Ishikawa (cell line): ENCODE results near the gene TMEM37.

Experiments used
- CEBPB ChIP-seq: IDR thresholded peaks from 2 replicates; pipeline ENCODE4 v1.6.1; 2012
- CREB1 ChIP-seq: IDR thresholded peaks from 2 replicates; pipeline ENCODE4 v1.6.1; 2012; ENCODE audit warnings: low read depth
- EGR1 ChIP-seq: IDR thresholded peaks from 2 replicates; pipeline ENCODE4 v1.6.1; 2012
- EP300 ChIP-seq: IDR thresholded peaks from 2 replicates; pipeline ENCODE4 v1.6.1; 2012; ENCODE audit warnings: borderline replicate concordance
- FOXM1 ChIP-seq: IDR thresholded peaks from 2 replicates; pipeline ENCODE4 v1.6.1; 2012; ENCODE audit warnings: low read depth, borderline replicate concordance
- MAX ChIP-seq: IDR thresholded peaks from 2 replicates; pipeline ENCODE4 v1.6.1; 2012
- NFIC ChIP-seq: IDR thresholded peaks from 2 replicates; pipeline ENCODE4 v1.6.1; 2012
- RAD21 ChIP-seq: IDR thresholded peaks from 2 replicates; pipeline ENCODE4 v1.6.1; 2012; ENCODE audit warnings: low read depth
- REST ChIP-seq: IDR thresholded peaks from 2 replicates; pipeline ENCODE4 v1.6.1; 2012; ENCODE audit warnings: low read depth, mild to moderate bottlenecking
- TAF1 ChIP-seq: IDR thresholded peaks from 2 replicates; pipeline ENCODE4 v1.6.1; 2012; ENCODE audit warnings: low read depth, mild to moderate bottlenecking
- TCF12 ChIP-seq: IDR thresholded peaks from 2 replicates; pipeline ENCODE4 v1.6.1; 2012; ENCODE audit warnings: low read depth
- TEAD4 ChIP-seq: IDR thresholded peaks from 2 replicates; pipeline ENCODE4 v1.6.1; 2012
- USF1 ChIP-seq: IDR thresholded peaks from 2 replicates; pipeline ENCODE4 v1.6.1; 2012
- YY1 ChIP-seq: IDR thresholded peaks from 2 replicates; pipeline ENCODE4 v1.6.1; 2012; ENCODE audit warnings: low read depth
- ZBTB7A ChIP-seq: IDR thresholded peaks from 2 replicates; pipeline ENCODE4 v1.6.1; 2012; ENCODE audit warnings: low read depth

Gene TMEM37

DNA sequence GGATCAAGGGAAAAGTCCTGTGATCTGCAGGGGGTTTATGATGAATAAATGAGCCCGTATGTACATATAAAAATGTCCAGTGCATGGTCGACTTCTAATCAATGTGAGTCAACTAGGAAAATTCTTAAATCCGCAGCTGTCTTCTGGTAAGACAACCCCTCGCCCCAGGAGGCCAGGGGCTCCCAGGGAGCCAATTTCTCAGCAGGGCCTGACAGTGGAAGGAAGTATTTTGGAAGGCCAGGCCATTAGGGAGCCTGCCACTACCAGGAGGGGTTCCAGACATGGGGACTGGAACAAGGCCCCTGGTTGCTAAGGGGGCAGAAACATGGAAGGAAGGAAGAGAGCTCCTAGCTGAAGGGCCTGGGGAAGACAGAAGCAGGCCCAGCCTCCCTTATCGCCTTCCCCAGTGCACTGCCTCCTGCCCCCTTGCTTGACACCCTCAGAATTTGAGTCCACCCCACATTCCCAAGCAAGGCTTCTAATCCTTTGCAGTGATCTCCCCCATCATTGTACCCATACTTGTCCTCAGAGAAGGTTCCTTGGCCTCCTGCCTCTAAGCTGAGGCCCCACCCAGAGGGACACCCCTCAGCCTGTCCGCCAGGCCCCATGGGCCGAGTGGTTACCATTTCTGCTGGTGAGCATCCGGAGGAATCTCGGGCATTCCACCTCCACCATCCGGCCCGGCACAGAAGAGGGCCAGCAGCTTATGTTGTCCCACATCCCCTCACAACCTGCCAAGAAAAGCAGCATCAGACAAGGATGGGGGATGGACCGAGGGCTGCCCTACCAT lies 46.7 kb downstream of the TMEM37 start:
- TF ChIP-seq EP300 (no peak), EGR1 (no peak), CEBPB (no peak), ZBTB7A (no peak), NFIC (no peak), TEAD4 (no peak), USF1 (no peak), TAF1 (no peak)

GRCh38 chr2:119478978-119479295 lies 47.3 kb downstream of the TMEM37 start:
- TF ChIP-seq YY1 = no peak
- TF ChIP-seq TEAD4 = no peak
- no peak for TF ChIP-seq EGR1
- no peak for TF ChIP-seq RAD21
- TF ChIP-seq ZBTB7A = no peak
- no peak for TF ChIP-seq REST
- TF ChIP-seq FOXM1 = no peak
- no peak for TF ChIP-seq CREB1
- TF ChIP-seq EP300 = no peak

- no peak for TF ChIP-seq TEAD4
- TF ChIP-seq FOXM1 = no peak
- no peak for TF ChIP-seq RAD21
- TF ChIP-seq EP300 = no peak
- no peak for TF ChIP-seq REST
- no peak for TF ChIP-seq USF1
- no peak for TF ChIP-seq TCF12
- TF ChIP-seq MAX = no peak
- TF ChIP-seq YY1 = no peak
- no peak for TF ChIP-seq TAF1
- no peak for TF ChIP-seq NFIC
- TF ChIP-seq ZBTB7A = no peak
- TF ChIP-seq CREB1 = no peak
- TF ChIP-seq EGR1 = no peak
- no peak for TF ChIP-seq CEBPB
These were observed 48.5 kb downstream of the TMEM37 start for GRCh38 chr2:119480184-119480583.

DNA sequence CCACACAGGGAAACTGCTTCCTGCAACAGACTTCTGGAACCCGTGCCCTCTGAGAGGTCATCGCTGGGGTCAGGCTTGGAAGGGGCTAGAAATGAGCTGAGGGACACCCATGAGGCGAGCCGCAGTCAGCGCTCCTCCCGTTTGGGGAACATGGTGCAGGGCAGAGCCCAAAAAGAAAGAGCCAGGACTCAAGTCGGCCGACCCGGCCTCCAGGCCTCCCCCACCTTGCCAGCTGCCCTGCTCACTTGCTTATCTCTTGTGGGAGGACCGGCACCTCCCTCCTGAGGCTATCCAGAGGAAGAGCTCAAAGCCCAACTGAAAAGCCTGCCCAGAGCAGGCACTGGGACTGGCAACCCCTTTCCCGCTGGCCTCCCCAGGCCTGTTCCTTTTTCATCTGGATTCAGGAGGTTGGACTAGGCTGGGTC lies 49.1 kb downstream of the TMEM37 start:
- no peak for TF ChIP-seq USF1
- TF ChIP-seq CEBPB = no peak
- no peak for TF ChIP-seq TEAD4
- TF ChIP-seq NFIC = no peak
- no peak for TF ChIP-seq REST
- no peak for TF ChIP-seq TCF12
- no peak for TF ChIP-seq CREB1
- TF ChIP-seq EGR1 = no peak
- TF ChIP-seq MAX = no peak
- TF ChIP-seq YY1 = no peak
- TF ChIP-seq EP300 = no peak
- TF ChIP-seq TAF1 = no peak
